Measurements from ENCODE around the gene NTNG1. TPM values are rescaled to one million over a fixed set of nuclear protein-coding genes. Genes with fewer than 3 reads are reported as not detected.

Gene NTNG1
- total RNA-seq, 1 donor from 2014 or later: 2.2 TPM

DNA sequence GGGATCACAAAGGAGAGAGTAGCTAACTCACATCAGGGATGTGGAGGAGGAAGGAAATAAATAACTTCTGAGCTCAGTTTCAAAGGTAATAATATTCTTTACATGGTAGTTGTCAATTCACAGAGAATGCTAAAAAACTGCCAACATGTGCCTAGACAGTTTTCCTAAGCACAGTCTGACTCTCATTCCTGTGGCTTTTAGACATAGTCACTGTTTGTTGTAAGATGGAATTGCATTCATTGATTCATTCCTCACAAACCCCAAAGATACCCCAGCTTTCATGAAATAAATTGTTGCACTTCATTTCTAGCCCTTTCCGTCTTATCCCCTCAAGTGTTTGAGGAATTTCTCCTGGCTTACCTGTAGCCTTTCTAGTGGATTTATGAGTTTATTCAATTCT, 263.9 kb downstream of the NTNG1 start:
- no peak for DNase-seq (ENCODE audit: low spot score)

- no peak for DNase-seq (ENCODE audit: low spot score)
Observed at GRCh38 chr1:107405236-107405635, 264.4 kb downstream of the NTNG1 start.

DNA sequence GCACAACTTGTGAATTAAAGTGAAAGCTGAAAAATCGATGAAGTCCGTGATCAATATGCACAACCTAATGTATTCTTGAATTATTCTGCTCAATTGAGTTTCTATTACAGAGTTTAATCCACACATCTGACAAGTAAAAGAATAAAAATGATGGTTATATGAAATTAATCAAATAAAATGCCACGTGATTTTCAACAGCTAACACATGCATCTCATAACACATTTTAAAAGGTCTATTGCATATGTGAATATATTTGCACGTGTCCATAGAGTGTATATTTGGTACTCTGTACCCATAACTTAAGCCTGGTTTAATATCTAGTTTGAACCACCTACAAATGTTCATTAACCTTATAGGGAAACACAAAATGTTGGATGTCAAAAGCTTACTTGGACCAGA, 266.2 kb downstream of the NTNG1 start:
- DNase-seq (ENCODE audit: low spot score): no peak

GRCh38 chr1:107413546-107413945, 272.7 kb downstream of the NTNG1 start:
- DNase-seq (ENCODE audit: low spot score): no peak

GRCh38 chr1:107413951-107414350, 273.1 kb downstream of the NTNG1 start:
- no peak for DNase-seq (ENCODE audit: low spot score)

DNA sequence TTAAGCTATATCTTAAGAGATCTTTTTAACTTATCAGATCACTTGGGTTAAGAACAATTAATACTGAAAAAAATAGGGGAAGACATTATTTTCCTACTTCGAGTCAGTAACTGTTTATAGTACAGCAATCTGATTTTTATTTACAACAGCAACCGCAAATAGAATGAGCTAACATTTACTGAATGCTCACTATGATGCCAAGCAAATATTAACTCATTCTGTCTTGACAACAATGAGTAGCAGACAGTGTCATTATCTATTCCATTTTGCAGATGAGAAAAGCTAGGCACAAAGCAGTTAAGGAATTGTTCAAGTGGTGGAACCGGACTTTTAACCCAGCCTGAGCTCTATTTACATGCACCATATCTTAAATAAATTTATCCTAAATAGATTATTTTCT, 273.7 kb downstream of the NTNG1 start:
- DNase-seq (ENCODE audit: low spot score): no peak

GRCh38 chr1:107415241-107415640, 274.4 kb downstream of the NTNG1 start:
- DNase-seq (ENCODE audit: low spot score): peak; percentile 23

DNA sequence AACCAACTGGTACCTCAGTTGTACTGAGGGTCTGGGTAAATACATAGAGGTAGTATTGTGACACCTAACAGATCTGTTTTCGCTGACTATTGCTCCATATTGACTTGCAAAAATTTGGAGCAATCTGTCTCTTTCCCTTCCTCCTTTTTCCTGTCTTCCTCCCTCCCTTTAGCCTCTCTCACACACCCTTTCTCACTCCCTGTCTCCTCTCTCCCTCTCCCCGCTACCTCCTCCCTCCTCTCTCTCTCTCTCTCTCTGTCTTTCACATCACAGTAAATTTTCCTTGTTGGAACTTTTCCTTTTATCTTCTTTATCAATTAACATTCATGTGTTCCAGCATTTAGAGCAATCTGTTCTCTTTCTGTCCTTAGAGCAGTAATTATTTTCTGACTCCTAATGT, 278.2 kb downstream of the NTNG1 start:
- DNase-seq (ENCODE audit: low spot score): no peak

GRCh38 chr1:107422901-107423300, 282.1 kb downstream of the NTNG1 start:
- no peak for DNase-seq (ENCODE audit: low spot score)

- peak; percentile 22 for DNase-seq (ENCODE audit: low spot score)
Observed at GRCh38 chr1:107430540-107431228, 289.8 kb downstream of the NTNG1 start.

- DNase-seq (ENCODE audit: low spot score): no peak
Observed at GRCh38 chr1:107432108-107432507, 291.3 kb downstream of the NTNG1 start.

- no peak for DNase-seq (ENCODE audit: low spot score)
Observed at GRCh38 chr1:107433068-107433467, 292.2 kb downstream of the NTNG1 start.

- DNase-seq (ENCODE audit: low spot score): no peak
Observed at GRCh38 chr1:107433635-107434360, 293.0 kb downstream of the NTNG1 start.

DNA sequence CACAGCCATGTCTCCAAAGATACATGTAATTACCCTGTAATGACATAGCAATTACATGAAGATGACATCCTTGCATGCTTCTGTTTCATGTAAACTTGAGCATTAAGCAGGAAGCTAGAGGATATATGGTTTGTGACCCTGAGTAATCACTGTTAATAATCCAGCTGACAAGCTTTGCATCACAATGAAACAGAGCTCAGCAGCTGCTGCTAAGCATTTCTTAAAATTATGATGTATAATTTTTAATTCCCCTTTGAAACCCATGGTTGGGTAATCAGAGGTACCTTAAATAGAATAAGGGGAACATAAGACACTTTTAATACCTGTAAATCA, 293.5 kb downstream of the NTNG1 start:
- DNase-seq (ENCODE audit: low spot score): no peak

DNA sequence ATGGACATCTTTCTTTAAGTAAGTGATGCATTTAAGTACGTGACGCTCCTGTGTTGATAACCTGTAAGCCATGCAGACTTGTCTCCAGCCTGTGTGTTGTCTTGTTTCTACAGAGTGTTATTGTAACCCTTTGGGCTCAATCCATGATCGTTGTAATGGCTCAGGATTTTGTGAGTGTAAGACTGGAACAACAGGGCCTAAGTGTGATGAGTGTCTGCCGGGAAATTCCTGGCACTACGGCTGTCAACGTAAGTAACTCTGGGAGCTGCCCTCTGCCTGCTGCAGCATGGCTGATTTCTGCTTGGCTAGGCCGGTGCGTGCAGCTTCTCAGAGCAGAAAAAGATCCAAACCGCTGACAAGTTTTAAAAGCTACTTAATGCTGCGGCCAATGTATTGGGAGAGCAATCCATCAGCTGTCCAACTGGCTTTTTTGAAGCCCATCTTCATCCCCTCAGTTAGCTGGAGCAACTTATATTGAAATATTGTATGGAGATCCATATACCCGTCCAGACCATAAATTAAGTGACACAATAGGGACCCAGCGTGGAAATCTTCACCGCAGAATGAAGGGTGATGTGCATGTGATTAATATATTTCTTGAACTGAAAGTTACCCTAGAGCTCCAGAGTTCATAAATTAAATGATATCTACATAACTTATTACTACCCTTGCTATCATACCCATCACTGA, 295.9 kb downstream of the NTNG1 start:
- DNase-seq (ENCODE audit: low spot score): no peak

- no peak for DNase-seq (ENCODE audit: low spot score)
Observed at GRCh38 chr1:107439567-107439966, 298.7 kb downstream of the NTNG1 start.

GRCh38 chr1:107442551-107442950, 301.7 kb downstream of the NTNG1 start:
- no peak for DNase-seq (ENCODE audit: low spot score)

DNA sequence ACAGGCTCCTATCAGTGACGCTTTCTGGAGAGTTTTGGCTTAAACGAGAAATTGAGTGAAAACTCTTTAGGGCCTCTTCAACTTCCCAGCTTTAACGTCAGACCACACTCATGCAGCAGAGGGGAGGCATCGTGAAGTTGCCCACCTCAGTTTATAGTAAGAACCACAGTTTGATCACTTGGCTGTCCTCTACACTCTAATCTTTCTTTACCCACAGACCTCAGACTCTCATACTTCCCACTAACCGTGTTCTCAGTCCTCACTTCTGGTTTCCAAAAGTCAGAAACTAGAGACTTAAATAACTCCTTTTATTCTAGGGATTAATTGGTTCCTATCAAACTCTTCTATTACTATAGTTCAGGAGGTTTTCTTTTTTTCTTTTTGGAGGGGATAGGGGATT, 302.2 kb downstream of the NTNG1 start:
- DNase-seq (ENCODE audit: low spot score): no peak

DNA sequence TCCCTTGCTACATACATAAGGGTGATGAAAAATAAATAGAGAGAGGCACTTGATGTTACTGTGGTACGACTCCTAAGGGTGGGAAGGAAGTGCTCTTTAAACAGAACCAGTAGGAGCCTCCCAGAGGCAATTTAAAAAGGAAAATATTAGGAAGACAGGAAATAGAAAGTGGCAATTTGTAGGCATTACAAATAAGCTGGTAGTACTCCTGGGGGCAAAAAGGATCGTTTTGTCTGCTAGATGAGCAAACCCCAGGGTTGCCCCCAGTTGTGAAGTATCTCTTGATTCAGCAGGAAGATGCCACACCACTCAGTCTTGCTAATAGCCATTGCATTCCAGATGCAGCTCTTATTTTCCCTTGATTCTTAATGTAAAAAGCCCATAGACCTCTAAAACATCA, 303.0 kb downstream of the NTNG1 start:
- DNase-seq (ENCODE audit: low spot score): no peak

DNA sequence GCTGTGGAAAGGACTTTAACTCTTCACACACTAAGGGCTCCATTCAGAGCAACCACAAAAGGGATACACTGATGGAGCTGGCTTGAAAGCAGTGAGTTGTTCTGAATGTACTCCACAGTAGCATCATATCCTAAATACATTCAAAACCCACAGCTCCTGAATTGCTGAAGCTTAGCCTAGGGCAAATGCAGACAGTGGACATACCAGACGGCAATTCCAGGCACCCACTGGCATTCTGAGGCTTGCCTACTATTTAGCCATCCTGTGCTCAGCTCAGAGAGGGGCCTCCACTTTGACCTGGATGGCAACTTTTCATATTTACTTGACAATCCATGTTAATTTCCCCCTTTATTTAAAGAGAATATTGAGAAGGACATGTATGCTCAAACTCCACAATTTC, 303.5 kb downstream of the NTNG1 start:
- DNase-seq (ENCODE audit: low spot score): no peak

DNA sequence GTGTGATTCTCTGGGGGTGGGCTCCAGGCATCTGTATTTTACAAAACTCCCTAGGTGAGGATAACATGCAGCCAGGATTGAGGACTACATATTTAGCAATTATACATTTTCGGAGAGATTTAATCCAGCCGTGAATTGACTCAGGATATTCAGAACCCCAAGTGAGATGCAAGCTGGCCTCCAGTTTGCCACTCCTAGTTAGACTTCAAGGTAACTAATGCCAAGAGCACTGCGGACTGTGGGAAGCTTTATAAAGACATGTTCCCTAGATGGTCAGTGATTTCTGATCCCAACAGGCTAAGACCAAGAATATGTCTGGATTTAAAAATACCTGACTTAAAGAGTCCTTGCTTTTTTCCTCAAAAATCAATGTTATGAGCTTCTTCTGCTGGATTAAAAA, 308.5 kb downstream of the NTNG1 start:
- no peak for DNase-seq (ENCODE audit: low spot score)

DNA sequence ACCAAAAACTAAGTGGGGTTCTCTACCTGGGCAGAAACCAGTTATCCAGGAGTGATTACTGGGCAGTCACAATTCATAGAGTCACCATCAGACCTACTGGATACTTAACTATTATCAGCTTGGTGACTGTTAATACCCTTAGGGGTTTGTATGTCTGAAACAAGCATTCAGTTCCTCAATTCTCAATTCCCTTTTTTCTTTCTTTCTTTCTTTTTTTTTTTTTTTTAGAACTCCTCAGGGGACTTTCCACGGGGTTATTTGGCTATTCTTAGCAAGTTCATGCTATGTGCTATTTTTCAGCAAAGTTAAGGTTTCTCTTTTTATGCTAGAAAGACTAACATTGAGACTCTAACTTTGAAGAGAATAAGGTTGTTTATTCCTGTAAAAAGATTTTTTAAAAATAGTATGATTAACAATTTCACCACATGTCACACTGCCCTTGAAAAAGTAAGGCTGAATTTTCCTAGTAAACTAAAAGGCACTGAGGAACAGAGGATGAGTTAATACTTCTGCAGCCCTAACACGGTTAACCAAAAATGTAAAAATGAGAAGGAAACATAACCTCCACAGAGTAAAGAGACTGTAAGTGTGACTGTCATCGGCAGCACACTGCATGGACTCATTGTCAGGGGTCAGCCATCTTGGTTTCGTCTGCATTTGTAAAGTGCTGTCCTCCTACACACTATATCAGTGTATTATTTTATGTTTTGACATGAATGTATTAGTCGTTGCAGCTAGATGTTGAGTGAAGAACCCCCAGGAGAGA, 310.2 kb downstream of the NTNG1 start:
- DNase-seq (ENCODE audit: low spot score): no peak
